PC-9 (cell line): ENCODE results near the gene IGSF21. TPM values are rescaled to one million over a fixed set of nuclear protein-coding genes. Genes with fewer than 3 reads are reported as not detected.
"Not testable (repeated sequence)": the region's sequence is repeated elsewhere in the genome, so short reads cannot be mapped to it uniquely, and the experiment has no call there.

Experiments
- BruUV-seq: library from RNA; stranded (reverse); fragments of 400-500 nt; replicated peaks from 2 replicates; lab custom pipeline; 2021; lab: Mats Ljungman, UMichigan
- CTCF ChIA-PET: fragments of 300-600 bp; sonication (Branson Sonifier 250); formaldehyde crosslinking; loops from one replicate; lab custom pipeline; 2022; ENCODE audit warnings: antibody characterized with exemption; lab: Charles Lee
- POLR2A ChIA-PET: fragments of 300-600 bp; sonication (Branson Sonifier 250); formaldehyde crosslinking; loops from one replicate; lab custom pipeline; 2022; ENCODE audit warnings: antibody characterized with exemption; ENCODE audit not compliant: unreplicated experiment; lab: Charles Lee
- DNase-seq, 2 experiments: peaks; one replicate each; pipeline versions ENCODE4 v3.0.0 to v3.0.0-alpha.2; 2015 to 2022; ENCODE audit warnings: mixed read lengths in 1 of 2
- H2AFZ ChIP-seq: fragments of 200-600 bp; sonication (generic); 2 replicates; pipeline ENCODE4 v1.8.1; 2017; ENCODE audit warnings: antibody characterized with exemption
- H3F3A ChIP-seq: fragments of 200-600 bp; sonication (generic); 2 replicates; pipeline ENCODE4 v1.8.1; 2017; ENCODE audit warnings: antibody characterized with exemption, mild to moderate bottlenecking, low read depth; ENCODE audit not compliant: insufficient read depth
- H3K27ac ChIP-seq: fragments of 200-600 bp; sonication (generic); 2 replicates; pipeline ENCODE4 v1.6.1; 2016; ENCODE audit warnings: mixed run types
- H3K27me3 ChIP-seq: fragments of 200-600 bp; sonication (generic); 2 replicates; pipeline ENCODE4 v1.6.1; 2016; ENCODE audit warnings: low read depth, mixed run types; ENCODE audit not compliant: insufficient read depth
- H3K36me3 ChIP-seq: fragments of 200-600 bp; sonication (generic); 2 replicates; pipeline ENCODE4 v1.6.1; 2016; ENCODE audit warnings: low read depth, mixed run types
- H3K4me1 ChIP-seq: fragments of 200-600 bp; sonication (generic); replicated peaks from 2 replicates; pipeline ENCODE4 v1.6.1; 2016; ENCODE audit warnings: mixed run types; ENCODE audit not compliant: insufficient read depth
- H3K4me2 ChIP-seq: fragments of 200-600 bp; sonication (generic); 2 replicates; pipeline ENCODE4 v1.6.1; 2017; ENCODE audit warnings: mixed run types
- H3K4me3 ChIP-seq: fragments of 200-600 bp; sonication (generic); 2 replicates; pipeline ENCODE4 v1.6.1; 2016; ENCODE audit warnings: mixed run types
- H3K79me2 ChIP-seq: fragments of 200-600 bp; sonication (generic); 2 replicates; pipeline ENCODE4 v1.6.1; 2017; ENCODE audit warnings: low read depth, mixed run types
- H3K9me2 ChIP-seq: fragments of 200-600 bp; sonication (generic); 2 replicates; pipeline ENCODE4 v1.8.1; 2017; ENCODE audit warnings: mild to moderate bottlenecking; ENCODE audit not compliant: insufficient read depth
- H3K9me3 ChIP-seq: fragments of 200-600 bp; sonication (generic); 2 replicates; pipeline ENCODE4 v1.8.1; 2016; ENCODE audit warnings: low read depth; ENCODE audit not compliant: insufficient read depth
- H4K20me1 ChIP-seq: fragments of 200-600 bp; sonication (generic); 2 replicates; pipeline ENCODE4 v1.8.1; 2017; ENCODE audit not compliant: insufficient read depth
- CTCF ChIP-seq: fragments of 200-600 bp; sonication (generic); conservative IDR thresholded peaks from 2 replicates; pipeline ENCODE4 v1.6.1; 2017; ENCODE audit warnings: mixed run types, antibody characterized with exemption, mild to moderate bottlenecking, moderate library complexity
- EZH2 ChIP-seq: fragments of 200-600 bp; sonication (generic); IDR thresholded peaks from 2 replicates; pipeline ENCODE4 v1.8.0; 2017; ENCODE audit warnings: antibody characterized with exemption, low read depth
- intact Hi-C: fragments of 100-400 bp; cut with micrococcal nuclease; formaldehyde crosslinking; loops from one replicate; pipeline ENCODE4 v1.10.0; 2022; ENCODE audit not compliant: unreplicated experiment
- total RNA-seq: library from RNA; stranded (reverse); gene quantifications from 2 replicates; pipeline ENCODE4 v1.2.3, GENCODE V29; 2021

The IGSF21 gene
- total RNA-seq, 1 experiment from 2014 or later, result not detected

- no TSS peak for BruUV-seq
- Histone ChIP-seq H3K4me2 (no peak overlapping the region), H3K9me2 (no peaks in the 10 kb centered on the region), H3K79me2 (no peaks in the 10 kb centered on the region), H2AFZ (no peak overlapping the region), H3K27me3 (peaks cover 3% of the 10 kb centered on the region; the same call in 1 of the 2 replicates), H3K9me3 (no peaks in the 10 kb centered on the region), H3F3A (no peaks in the 10 kb centered on the region), H3K4me3 (no peak overlapping the region), H3K36me3 (no peaks in the 10 kb centered on the region), H3K27ac (no peak overlapping the region), H3K4me1 (peaks cover 8% of the 10 kb centered on the region; the same call in 1 of the 2 replicates), H4K20me1 (no peaks in the 10 kb centered on the region)
- TF ChIP-seq EZH2 (no peak), CTCF (no peak)
- CTCF ChIA-PET, result no interaction called here
- intact Hi-C loops, result no loop called here
- no peak for DNase-seq
- POLR2A ChIA-PET, result no interaction called here
These were observed 255.8 kb downstream of the IGSF21 start for GRCh38 chr1:18363436-18363835.

- H3K27me3 ChIP-seq, result no peaks in the 10 kb centered on the region
- no peak overlapping the region for H3K27ac ChIP-seq
- ChIA-PET CTCF (no interaction called here), POLR2A (no interaction called here)
- H3K79me2 ChIP-seq, result no peaks in the 10 kb centered on the region
- H4K20me1 ChIP-seq, result no peaks in the 10 kb centered on the region
- BruUV-seq, result no TSS peak
- H3K36me3 ChIP-seq, result no peaks in the 10 kb centered on the region
- H2AFZ ChIP-seq, result no peak overlapping the region
- peaks cover 8% of the 10 kb centered on the region; the same call in 1 of the 2 replicates for H3K4me1 ChIP-seq
- no peaks in the 10 kb centered on the region for H3K9me2 ChIP-seq
- intact Hi-C loops, result no loop called here
- no peak for DNase-seq
- H3F3A ChIP-seq, result no peaks in the 10 kb centered on the region
- no peak for TF ChIP-seq EZH2
- no peak for TF ChIP-seq CTCF
- no peaks in the 10 kb centered on the region for H3K9me3 ChIP-seq
- no peak overlapping the region for H3K4me2 ChIP-seq
- no peak overlapping the region for H3K4me3 ChIP-seq
These were observed 257.6 kb downstream of the IGSF21 start for GRCh38 chr1:18365099-18365705.

GRCh38 chr1:18372505-18372904 is 264.9 kb downstream of the IGSF21 start:
- H3K36me3 ChIP-seq, H3K79me2 ChIP-seq, intact Hi-C loops, H3K4me1 ChIP-seq, H3K4me2 ChIP-seq, CTCF ChIA-PET, H3K4me3 ChIP-seq, H3K9me2 ChIP-seq, POLR2A ChIA-PET, H3F3A ChIP-seq, H3K27ac ChIP-seq, H2AFZ ChIP-seq, DNase-seq, H4K20me1 ChIP-seq, H3K9me3 ChIP-seq, BruUV-seq: not testable (repeated sequence)
- peaks cover 10% of the 10 kb centered on the region; the same call in 1 of the 2 replicates for H3K27me3 ChIP-seq

- CTCF ChIA-PET, result no interaction called here
- no peak overlapping the region for H2AFZ ChIP-seq
- no peak for DNase-seq
- POLR2A ChIA-PET, result no interaction called here
- TF ChIP-seq CTCF, result no peak
- TF ChIP-seq EZH2, result no peak
- H3F3A ChIP-seq, result no peaks in the 10 kb centered on the region
- H3K9me2 ChIP-seq, result no peaks in the 10 kb centered on the region
- H3K9me3 ChIP-seq, result no peaks in the 10 kb centered on the region
- no peaks in the 10 kb centered on the region for H4K20me1 ChIP-seq
- H3K4me3 ChIP-seq, result no peak overlapping the region
- no peak overlapping the region for H3K27ac ChIP-seq
- peaks cover 10% of the 10 kb centered on the region; the same call in 1 of the 2 replicates for H3K27me3 ChIP-seq
- H3K79me2 ChIP-seq, result no peaks in the 10 kb centered on the region
- BruUV-seq, result no TSS peak
- H3K4me2 ChIP-seq, result no peak overlapping the region
- H3K4me1 ChIP-seq, result no peaks in the 10 kb centered on the region
- intact Hi-C loops, result no loop called here
- no peaks in the 10 kb centered on the region for H3K36me3 ChIP-seq
These were observed 265.6 kb downstream of the IGSF21 start for GRCh38 chr1:18373151-18373550.
